Vagina (tissue), 2 donors: ENCODE measurements around the gene IZUMO2. TPM values are rescaled to one million over a fixed set of nuclear protein-coding genes. Genes with fewer than 3 reads are reported as not detected.
A peak's percentile ranks its signal among the peaks of the same experiment; 100 is the strongest.

ENCODE experiments used
- DNase-seq, 2 donors: peaks; one replicate each; pipeline ENCODE4 v3.0.0-alpha.2; 2017; ENCODE audit errors: extremely low spot score in 2 of 2
- H3K27ac ChIP-seq: fragments of 200-600 bp; sonication (generic); one replicate; pipeline ENCODE4 v1.5.1; 2019
- H3K27me3 ChIP-seq: fragments of 200-600 bp; sonication (generic); one replicate; pipeline ENCODE4 v1.5.1; 2019
- H3K36me3 ChIP-seq, 2 donors: fragments of 200-600 bp; sonication (generic); one replicate each; pipeline ENCODE4 v1.5.1; 2017 to 2019
- H3K4me1 ChIP-seq: fragments of 200-600 bp; sonication (generic); one replicate; pipeline ENCODE4 v1.5.1; 2019
- H3K4me3 ChIP-seq, 2 donors: fragments of 200-600 bp; sonication (generic); 1 replicate in 1 of 2; 2 replicates in 1 of 2; pipeline ENCODE4 v1.5.1; 2016 to 2019
- H3K9me3 ChIP-seq: fragments of 200-600 bp; sonication (generic); one replicate; pipeline ENCODE4 v1.5.1; 2019
- POLR2A ChIP-seq, 2 donors: fragments of 450-650 bp; IDR thresholded peaks; one replicate each; pipeline ENCODE4 v1.6.1; 2017; ENCODE audit warnings: antibody characterized with exemption in 2 of 2, mild to moderate bottlenecking in 2 of 2, moderate library complexity in 2 of 2
- POLR2AphosphoS5 ChIP-seq, 2 donors: sonication (generic); formaldehyde crosslinking; IDR thresholded peaks; one replicate each; pipeline ENCODE4 v1.9.0; 2017; ENCODE audit warnings: antibody characterized with exemption in 2 of 2, mild to moderate bottlenecking in 2 of 2, low read depth in 1 of 2; ENCODE audit not compliant: insufficient read depth in 1 of 2
- intact Hi-C: fragments of 100-400 bp; cut with DNase I; formaldehyde crosslinking; loops from one replicate; pipeline ENCODE4 v1.15.1; 2023
- total RNA-seq: library from RNA; depleted of rRNA; stranded (reverse); fragments of >200 nt; gene quantifications from one replicate; pipeline ENCODE4 v1.2.3, GENCODE V29; 2016
- TF ChIP-seq, protein P1 (sequence below), 3 experiments: fragments of 450-650 bp in 2 of 3; fragments of 200-600 bp in 1 of 3; sonication (generic) in 1 of 3; IDR thresholded peaks; one replicate each; pipeline ENCODE4 v1.5.1; 2017 to 2019; ENCODE audit warnings: antibody characterized with exemption in 3 of 3, mild to moderate bottlenecking in 2 of 3, moderate library complexity in 2 of 3

Gene IZUMO2
- total RNA-seq, 1 donor from 2014 or later, result not detected

GRCh38 chr19:50204811-50205675, 42.0 kb upstream of the IZUMO2 start:
- Histone ChIP-seq H3K27me3 (no peaks in the 10 kb centered on the region), H3K4me3 (peak overlapping the region in 1 of 2 donors; percentile 26), H3K36me3 (no peaks in the 10 kb centered on the region), H3K4me1 (peaks cover 9% of the 10 kb centered on the region), H3K9me3 (no peaks in the 10 kb centered on the region), H3K27ac (peak overlapping the region; percentile 73)
- intact Hi-C loops, result no loop called here
- no peak for DNase-seq
- TF ChIP-seq, protein P1, sequence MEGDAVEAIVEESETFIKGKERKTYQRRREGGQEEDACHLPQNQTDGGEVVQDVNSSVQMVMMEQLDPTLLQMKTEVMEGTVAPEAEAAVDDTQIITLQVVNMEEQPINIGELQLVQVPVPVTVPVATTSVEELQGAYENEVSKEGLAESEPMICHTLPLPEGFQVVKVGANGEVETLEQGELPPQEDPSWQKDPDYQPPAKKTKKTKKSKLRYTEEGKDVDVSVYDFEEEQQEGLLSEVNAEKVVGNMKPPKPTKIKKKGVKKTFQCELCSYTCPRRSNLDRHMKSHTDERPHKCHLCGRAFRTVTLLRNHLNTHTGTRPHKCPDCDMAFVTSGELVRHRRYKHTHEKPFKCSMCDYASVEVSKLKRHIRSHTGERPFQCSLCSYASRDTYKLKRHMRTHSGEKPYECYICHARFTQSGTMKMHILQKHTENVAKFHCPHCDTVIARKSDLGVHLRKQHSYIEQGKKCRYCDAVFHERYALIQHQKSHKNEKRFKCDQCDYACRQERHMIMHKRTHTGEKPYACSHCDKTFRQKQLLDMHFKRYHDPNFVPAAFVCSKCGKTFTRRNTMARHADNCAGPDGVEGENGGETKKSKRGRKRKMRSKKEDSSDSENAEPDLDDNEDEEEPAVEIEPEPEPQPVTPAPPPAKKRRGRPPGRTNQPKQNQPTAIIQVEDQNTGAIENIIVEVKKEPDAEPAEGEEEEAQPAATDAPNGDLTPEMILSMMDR (IDR thresholded peaks at IDR 0.05), result no peak
- TF ChIP-seq POLR2A (IDR thresholded peaks at IDR 0.05), result no peak
- no peak for TF ChIP-seq POLR2AphosphoS5 (IDR thresholded peaks at IDR 0.05; ENCODE audit: insufficient read depth in 1 of 2, low read depth in 1 of 2)

DNA sequence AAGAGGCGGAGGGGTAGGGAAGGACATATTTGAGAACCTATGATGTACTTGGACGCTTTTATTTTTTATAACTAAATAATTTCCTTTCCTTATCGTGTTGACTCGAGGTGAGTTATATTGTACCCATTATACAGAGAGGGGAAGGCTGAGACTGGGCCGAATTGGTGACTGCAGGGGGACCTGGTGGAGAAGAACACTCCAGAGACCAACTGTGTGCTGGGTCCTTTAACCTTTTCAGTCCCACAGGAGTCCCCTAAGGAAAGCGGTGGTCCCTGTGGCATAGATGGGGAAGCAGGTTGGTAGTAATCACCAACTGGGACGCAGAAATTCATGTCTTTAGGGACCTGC, 41.0 kb upstream of the IZUMO2 start:
- intact Hi-C loops, result no loop called here
- peaks cover 12% of the 10 kb centered on the region for H3K4me1 ChIP-seq
- TF ChIP-seq, protein P1 (IDR thresholded peaks at IDR 0.05), result no peak
- TF ChIP-seq POLR2AphosphoS5 (IDR thresholded peaks at IDR 0.05; ENCODE audit: insufficient read depth in 1 of 2, low read depth in 1 of 2), result no peak
- no peak for TF ChIP-seq POLR2A (IDR thresholded peaks at IDR 0.05)
- no peak for DNase-seq
- no peaks in the 10 kb centered on the region for H3K27me3 ChIP-seq
- no peaks in the 10 kb centered on the region for H3K36me3 ChIP-seq
- H3K27ac ChIP-seq, result no peak overlapping the region
- H3K9me3 ChIP-seq, result no peaks in the 10 kb centered on the region
- H3K4me3 ChIP-seq, result peak overlapping the region; percentile 35 to 52

- no peak for DNase-seq
- Histone ChIP-seq H3K36me3 (no peaks in the 10 kb centered on the region), H3K27ac (peak within 1 kb of the TSS; percentile 76), H3K4me3 (peak within 1 kb of the TSS; percentile 35 to 52), H3K4me1 (peaks cover 18% of the 10 kb centered on the region), H3K27me3 (no peaks in the 10 kb centered on the region), H3K9me3 (no peaks in the 10 kb centered on the region)
- intact Hi-C loops, result no loop called here
- TF ChIP-seq POLR2AphosphoS5 (IDR thresholded peaks at IDR 0.05; ENCODE audit: insufficient read depth in 1 of 2, low read depth in 1 of 2), result peak; percentile 17 to 36
- no peak for TF ChIP-seq POLR2A (IDR thresholded peaks at IDR 0.05)
Measured at GRCh38 chr19:50203281-50204080, 40.4 kb upstream of the IZUMO2 start, which contains the start of gene MYH14. TSS of gene MYH14 (plus strand) at chr19:50203622. CDS start at chr19:50210366, 6,744 bp downstream.

DNA sequence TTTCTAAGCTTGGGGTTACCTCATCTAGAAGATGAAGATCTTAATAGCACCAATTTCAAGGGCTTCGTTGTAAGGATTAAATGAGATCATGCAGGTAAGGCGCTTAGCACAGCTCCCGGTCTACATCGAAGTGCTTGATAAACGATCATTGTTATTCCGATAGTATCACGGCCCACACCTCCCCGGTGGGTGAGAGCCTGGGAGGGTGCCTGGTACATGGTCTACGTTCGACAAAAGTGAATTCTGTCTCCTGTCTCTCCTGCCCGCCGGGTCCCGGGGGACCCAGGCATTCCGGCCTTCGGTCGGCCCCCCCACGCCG, 39.8 kb upstream of the IZUMO2 start:
- Histone ChIP-seq H3K4me3 (peak overlapping the region; percentile 35 to 52), H3K27ac (no peak overlapping the region), H3K27me3 (no peaks in the 10 kb centered on the region), H3K9me3 (no peaks in the 10 kb centered on the region), H3K4me1 (peaks cover 20% of the 10 kb centered on the region), H3K36me3 (no peaks in the 10 kb centered on the region)
- intact Hi-C loops, result no loop called here
- no peak for DNase-seq
- TF ChIP-seq POLR2A (IDR thresholded peaks at IDR 0.05) (no peak), POLR2AphosphoS5 (IDR thresholded peaks at IDR 0.05; ENCODE audit: insufficient read depth in 1 of 2, low read depth in 1 of 2) (no peak)
- TF ChIP-seq, protein P1 (IDR thresholded peaks at IDR 0.05), result no peak

DNA sequence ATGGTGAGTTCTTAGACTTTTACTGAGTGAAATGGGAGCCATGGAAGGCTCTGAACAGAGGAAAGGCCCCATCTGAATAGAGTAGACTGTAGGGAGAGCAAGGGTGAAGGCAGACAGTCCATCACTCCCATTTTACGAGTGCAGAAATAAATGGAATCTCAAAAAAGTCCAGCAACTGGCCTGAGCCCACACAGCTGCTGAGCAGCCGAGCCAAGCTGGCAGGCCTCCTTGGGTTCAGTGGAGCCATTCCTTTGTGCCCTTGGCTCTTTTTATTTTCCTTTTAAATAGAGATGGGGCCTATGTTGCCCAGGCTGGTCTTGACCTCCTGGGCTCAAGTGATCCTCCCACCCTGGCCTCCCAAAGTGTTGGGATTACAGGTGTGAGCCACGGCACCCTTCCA, 39.3 kb upstream of the IZUMO2 start:
- Histone ChIP-seq H3K4me3 (no peak overlapping the region), H3K9me3 (no peaks in the 10 kb centered on the region), H3K36me3 (no peaks in the 10 kb centered on the region), H3K4me1 (peaks cover 20% of the 10 kb centered on the region), H3K27me3 (no peaks in the 10 kb centered on the region), H3K27ac (no peak overlapping the region)
- DNase-seq, result no peak
- intact Hi-C loops, result no loop called here
- TF ChIP-seq POLR2AphosphoS5 (IDR thresholded peaks at IDR 0.05; ENCODE audit: insufficient read depth in 1 of 2, low read depth in 1 of 2) (no peak), POLR2A (IDR thresholded peaks at IDR 0.05) (no peak)
- TF ChIP-seq, protein P1 (IDR thresholded peaks at IDR 0.05), result no peak
